VCaP (cell line): Measurements from ENCODE around the gene AASDH.

Experiments used
- H3K27ac ChIP-seq: fragments of 450-650 bp; 2 replicates; pipeline ENCODE4 v1.5.1; 2017
- TF ChIP-seq, protein P1 (sequence below): fragments of 450-650 bp; conservative IDR thresholded peaks from 2 replicates; pipeline ENCODE4 v1.5.1; 2017; ENCODE audit warnings: mild to moderate bottlenecking, moderate library complexity

The AASDH gene

GRCh38 chr4:56409511-56410090 is 22.3 kb upstream of the AASDH start:
- peak overlapping the region; percentile 76 for H3K27ac ChIP-seq

DNA sequence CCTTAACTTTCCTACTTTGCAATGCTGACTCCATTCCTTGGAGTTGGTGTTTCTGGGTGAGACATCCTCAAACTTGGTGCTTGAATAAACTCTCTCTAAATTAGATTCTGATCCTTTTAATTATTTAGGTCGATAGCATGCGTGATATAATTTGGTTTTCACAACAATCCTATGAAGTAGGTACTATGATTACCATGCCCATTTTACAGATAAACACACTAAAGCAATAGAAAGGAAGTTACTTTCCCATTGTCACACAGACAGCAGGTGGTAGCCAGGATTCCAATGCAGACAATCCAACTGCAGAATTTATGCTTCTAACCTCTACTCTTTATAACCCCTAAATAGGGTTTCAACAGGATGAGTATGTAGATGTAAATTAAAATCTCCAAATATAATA is 21.7 kb upstream of the AASDH start:
- TF ChIP-seq, protein P1, sequence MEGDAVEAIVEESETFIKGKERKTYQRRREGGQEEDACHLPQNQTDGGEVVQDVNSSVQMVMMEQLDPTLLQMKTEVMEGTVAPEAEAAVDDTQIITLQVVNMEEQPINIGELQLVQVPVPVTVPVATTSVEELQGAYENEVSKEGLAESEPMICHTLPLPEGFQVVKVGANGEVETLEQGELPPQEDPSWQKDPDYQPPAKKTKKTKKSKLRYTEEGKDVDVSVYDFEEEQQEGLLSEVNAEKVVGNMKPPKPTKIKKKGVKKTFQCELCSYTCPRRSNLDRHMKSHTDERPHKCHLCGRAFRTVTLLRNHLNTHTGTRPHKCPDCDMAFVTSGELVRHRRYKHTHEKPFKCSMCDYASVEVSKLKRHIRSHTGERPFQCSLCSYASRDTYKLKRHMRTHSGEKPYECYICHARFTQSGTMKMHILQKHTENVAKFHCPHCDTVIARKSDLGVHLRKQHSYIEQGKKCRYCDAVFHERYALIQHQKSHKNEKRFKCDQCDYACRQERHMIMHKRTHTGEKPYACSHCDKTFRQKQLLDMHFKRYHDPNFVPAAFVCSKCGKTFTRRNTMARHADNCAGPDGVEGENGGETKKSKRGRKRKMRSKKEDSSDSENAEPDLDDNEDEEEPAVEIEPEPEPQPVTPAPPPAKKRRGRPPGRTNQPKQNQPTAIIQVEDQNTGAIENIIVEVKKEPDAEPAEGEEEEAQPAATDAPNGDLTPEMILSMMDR, result no peak
- peak overlapping the region; percentile 76 for H3K27ac ChIP-seq

More at GRCh38 chr4:56409511-56410090, 22.3 kb upstream of the AASDH start:
- TF ChIP-seq, protein P1, result no peak

GRCh38 chr4:56406151-56406550 is 18.9 kb upstream of the AASDH start:
- no peak overlapping the region for H3K27ac ChIP-seq
- TF ChIP-seq, protein P1, result no peak

DNA sequence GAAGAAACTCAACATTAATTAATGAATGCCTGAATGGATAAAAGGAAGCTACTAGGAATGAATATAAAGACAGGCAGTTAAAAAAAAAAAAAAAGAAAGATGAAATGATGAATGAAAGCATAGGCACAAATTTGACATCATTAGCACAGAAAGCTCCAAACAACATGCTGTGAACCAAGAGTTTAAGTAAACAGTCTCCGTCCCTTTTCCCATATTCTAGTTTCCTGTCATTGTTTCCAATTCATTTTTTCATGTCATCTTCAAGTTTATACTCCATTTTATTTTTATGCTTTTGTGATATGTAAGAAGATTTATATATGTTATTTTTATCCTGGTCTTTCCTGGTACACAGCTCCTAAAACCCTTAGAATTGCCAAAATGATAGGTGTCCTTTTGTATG is 17.7 kb upstream of the AASDH start:
- TF ChIP-seq, protein P1, result no peak

DNA sequence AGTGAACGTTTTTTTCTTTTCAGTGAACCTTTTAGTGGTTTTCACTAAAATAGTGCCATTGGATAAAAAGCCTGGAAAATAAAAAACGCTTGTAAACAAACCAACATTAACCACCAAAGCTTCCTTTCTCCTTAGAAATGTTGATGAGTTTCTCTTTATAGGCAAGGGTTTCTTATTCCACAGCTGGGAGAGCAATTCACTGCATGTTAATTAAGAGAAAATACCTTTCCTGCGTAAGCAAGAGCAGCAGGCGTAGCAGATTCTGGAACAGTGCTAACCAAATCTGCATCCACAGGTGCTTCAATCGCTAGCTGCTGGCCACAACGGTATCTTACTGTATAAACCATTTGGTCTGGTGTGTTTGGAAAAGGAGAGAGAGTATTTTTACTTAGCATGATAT is 13.3 kb upstream of the AASDH start:
- TF ChIP-seq, protein P1, result no peak
- H3K27ac ChIP-seq, result no peak overlapping the region

More for the DNA sequence above, 17.7 kb upstream of the AASDH start:
- H3K27ac ChIP-seq, result no peak overlapping the region

GRCh38 chr4:56391270-56391669 is 4.0 kb upstream of the AASDH start:
- TF ChIP-seq, protein P1, result no peak
- no peak overlapping the region for H3K27ac ChIP-seq

DNA sequence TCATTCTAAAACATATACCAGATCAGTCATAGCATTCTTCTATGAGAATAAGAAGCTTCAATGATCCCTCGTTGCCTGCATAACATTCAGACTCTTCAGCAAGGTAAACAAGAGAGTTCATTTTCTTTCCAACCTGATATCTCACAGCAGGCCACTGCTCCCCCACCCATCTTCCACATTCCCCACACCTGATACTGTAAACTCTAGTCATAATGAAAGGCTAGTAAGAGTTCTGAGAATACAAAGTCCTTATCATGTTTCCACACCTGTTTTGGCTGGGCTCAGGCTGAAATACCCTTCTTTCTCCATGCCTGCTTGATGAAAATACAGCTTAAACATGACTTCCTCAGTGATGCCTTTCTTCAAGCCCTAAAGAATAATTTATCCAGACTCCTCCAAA is 2.3 kb upstream of the AASDH start:
- no peak overlapping the region for H3K27ac ChIP-seq
- TF ChIP-seq, protein P1, result no peak
